ENCODE measurements around the gene PANX3.

- TF ChIP-seq, protein P1, sequence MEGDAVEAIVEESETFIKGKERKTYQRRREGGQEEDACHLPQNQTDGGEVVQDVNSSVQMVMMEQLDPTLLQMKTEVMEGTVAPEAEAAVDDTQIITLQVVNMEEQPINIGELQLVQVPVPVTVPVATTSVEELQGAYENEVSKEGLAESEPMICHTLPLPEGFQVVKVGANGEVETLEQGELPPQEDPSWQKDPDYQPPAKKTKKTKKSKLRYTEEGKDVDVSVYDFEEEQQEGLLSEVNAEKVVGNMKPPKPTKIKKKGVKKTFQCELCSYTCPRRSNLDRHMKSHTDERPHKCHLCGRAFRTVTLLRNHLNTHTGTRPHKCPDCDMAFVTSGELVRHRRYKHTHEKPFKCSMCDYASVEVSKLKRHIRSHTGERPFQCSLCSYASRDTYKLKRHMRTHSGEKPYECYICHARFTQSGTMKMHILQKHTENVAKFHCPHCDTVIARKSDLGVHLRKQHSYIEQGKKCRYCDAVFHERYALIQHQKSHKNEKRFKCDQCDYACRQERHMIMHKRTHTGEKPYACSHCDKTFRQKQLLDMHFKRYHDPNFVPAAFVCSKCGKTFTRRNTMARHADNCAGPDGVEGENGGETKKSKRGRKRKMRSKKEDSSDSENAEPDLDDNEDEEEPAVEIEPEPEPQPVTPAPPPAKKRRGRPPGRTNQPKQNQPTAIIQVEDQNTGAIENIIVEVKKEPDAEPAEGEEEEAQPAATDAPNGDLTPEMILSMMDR (IDR thresholded peaks at IDR 0.05; ENCODE audit: poor library complexity), result no peak
- TF ChIP-seq EZH2 (IDR thresholded peaks at IDR 0.05; ENCODE audit: borderline replicate concordance) (no peak), EZH2phosphoT487 (IDR thresholded peaks at IDR 0.05; ENCODE audit: low read depth, severe bottlenecking, unreplicated experiment) (no peak)
These were observed 18.7 kb downstream of the PANX3 start for GRCh38 chr11:124629961-124630360.

Data from hepatocyte (in vitro differentiated cells).